Endothelial cell of umbilical vein (primary cell): ENCODE data around the gene DIP2B.

Source experiments
- EZH2 ChIP-seq: IDR thresholded peaks from 2 replicates; pipeline ENCODE4 v1.6.1; 2012; ENCODE audit warnings: borderline replicate concordance, low read depth, mild to moderate bottlenecking, moderate library complexity, low read length, inconsistent platforms; ENCODE audit not compliant: severe bottlenecking
- GATA2 ChIP-seq: IDR thresholded peaks from 2 replicates; pipeline ENCODE4 v1.7.0; 2011; ENCODE audit warnings: low read depth, mild to moderate bottlenecking, moderate library complexity, mixed read lengths, low read length; ENCODE audit not compliant: insufficient read length, insufficient read depth
- JUN ChIP-seq: IDR thresholded peaks from 2 replicates; pipeline ENCODE4 v1.6.1; 2011; ENCODE audit warnings: borderline replicate concordance, low read depth; ENCODE audit not compliant: insufficient read length, insufficient read depth
- POLR2A ChIP-seq: IDR thresholded peaks from 2 replicates; pipeline ENCODE4 v1.6.1; 2012; ENCODE audit warnings: low read depth, mild to moderate bottlenecking, control low read depth, low read length
- POLR2AphosphoS5 ChIP-seq: IDR thresholded peaks from 2 replicates; pipeline ENCODE4 v1.6.1; 2012; ENCODE audit warnings: low read depth, mild to moderate bottlenecking, control low read depth, low read length, moderate library complexity; ENCODE audit not compliant: insufficient read depth
- TF ChIP-seq, protein P1 (sequence below), 2 donors: IDR thresholded peaks; 1 replicate in 1 of 2; 2 replicates in 1 of 2; pipeline ENCODE4 v1.5.1; 2011; ENCODE audit warnings: low read length in 2 of 2, mild to moderate bottlenecking in 2 of 2, moderate library complexity in 2 of 2, control low read depth in 1 of 2, inconsistent platforms in 1 of 2, low read depth in 1 of 2; ENCODE audit not compliant: insufficient read depth in 1 of 2; ENCODE audit errors: extremely low read depth in 1 of 2
- TF ChIP-seq, protein P2 (sequence below): IDR thresholded peaks from 2 replicates; pipeline ENCODE4 v1.6.1; 2011; ENCODE audit not compliant: insufficient read depth, insufficient read length

DNA sequence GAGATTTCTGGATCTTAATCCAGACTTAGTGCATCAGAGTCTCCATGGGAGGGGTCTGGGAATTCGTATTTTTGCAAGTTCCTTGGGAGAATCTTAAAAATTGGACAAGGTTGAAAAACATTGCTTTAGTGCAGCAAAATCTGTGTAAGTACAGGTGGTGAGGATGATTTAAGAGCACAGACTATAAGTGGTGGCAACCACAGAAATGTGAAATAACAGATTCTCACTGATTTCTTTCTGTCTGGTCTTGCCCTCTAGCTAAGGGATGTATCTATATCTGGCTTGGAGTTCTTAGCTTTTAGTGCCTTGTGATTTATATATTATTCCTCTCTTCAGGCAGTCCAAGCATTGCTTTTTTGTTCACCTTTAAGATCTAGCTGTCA, 116.2 kb downstream of the DIP2B start:
- TF ChIP-seq POLR2A = no peak
- TF ChIP-seq, protein P1, sequence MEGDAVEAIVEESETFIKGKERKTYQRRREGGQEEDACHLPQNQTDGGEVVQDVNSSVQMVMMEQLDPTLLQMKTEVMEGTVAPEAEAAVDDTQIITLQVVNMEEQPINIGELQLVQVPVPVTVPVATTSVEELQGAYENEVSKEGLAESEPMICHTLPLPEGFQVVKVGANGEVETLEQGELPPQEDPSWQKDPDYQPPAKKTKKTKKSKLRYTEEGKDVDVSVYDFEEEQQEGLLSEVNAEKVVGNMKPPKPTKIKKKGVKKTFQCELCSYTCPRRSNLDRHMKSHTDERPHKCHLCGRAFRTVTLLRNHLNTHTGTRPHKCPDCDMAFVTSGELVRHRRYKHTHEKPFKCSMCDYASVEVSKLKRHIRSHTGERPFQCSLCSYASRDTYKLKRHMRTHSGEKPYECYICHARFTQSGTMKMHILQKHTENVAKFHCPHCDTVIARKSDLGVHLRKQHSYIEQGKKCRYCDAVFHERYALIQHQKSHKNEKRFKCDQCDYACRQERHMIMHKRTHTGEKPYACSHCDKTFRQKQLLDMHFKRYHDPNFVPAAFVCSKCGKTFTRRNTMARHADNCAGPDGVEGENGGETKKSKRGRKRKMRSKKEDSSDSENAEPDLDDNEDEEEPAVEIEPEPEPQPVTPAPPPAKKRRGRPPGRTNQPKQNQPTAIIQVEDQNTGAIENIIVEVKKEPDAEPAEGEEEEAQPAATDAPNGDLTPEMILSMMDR (IDR thresholded peaks at IDR 0.05; ENCODE audit: extremely low read depth in 1 of 2, insufficient read depth in 1 of 2, low read depth in 1 of 2, low read length in 2 of 2) = no peak
- no peak for TF ChIP-seq EZH2
- no peak for TF ChIP-seq GATA2
- TF ChIP-seq, protein P2, sequence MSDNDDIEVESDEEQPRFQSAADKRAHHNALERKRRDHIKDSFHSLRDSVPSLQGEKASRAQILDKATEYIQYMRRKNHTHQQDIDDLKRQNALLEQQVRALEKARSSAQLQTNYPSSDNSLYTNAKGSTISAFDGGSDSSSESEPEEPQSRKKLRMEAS = no peak
- no peak for TF ChIP-seq POLR2AphosphoS5
- TF ChIP-seq JUN = no peak
